Measurements from ENCODE around the gene TRAPPC3L. TPM values are rescaled to one million over a fixed set of nuclear protein-coding genes. Genes with fewer than 3 reads are reported as not detected.
A peak's percentile ranks its signal among the peaks of the same experiment; 100 is the strongest.

The TRAPPC3L gene
- polyA plus RNA-seq, 2 of the 4 experiments (the other 2 are of a cell fraction), result not detected

- POLR2A ChIA-PET, result no interaction called here
- Histone ChIP-seq H3K4me2 (no peak overlapping the region), H3K4me1 (no peaks in the 10 kb centered on the region), H3K27ac (no peak overlapping the region), H3K4me3 (no peak overlapping the region), H3K9me3 (no peaks in the 10 kb centered on the region)
- CTCF ChIA-PET, result interaction anchor here (0.6 kb wide), 1 partner anchor 709 kb away, joined by 3 read pairs; no protein-coding TSS in a partner anchor
- ATAC-seq (no peak), DNase-seq (ENCODE audit: low read depth in 1 of 2, low spot score in 1 of 2) (no peak), FAIRE-seq (no peak)
- TF ChIP-seq MAFK (IDR thresholded peaks at IDR 0.05; ENCODE audit: partially characterized antibody) (peak; percentile 10), USF2 (IDR thresholded peaks at IDR 0.05) (no peak)
- 75% methylated on average over 5 of the region's 5 CpGs for WGBS (ENCODE audit: missing lambda C conversion rate)
Observed at GRCh38 chr6:116465246-116465645, 80.2 kb downstream of the TRAPPC3L start.

- no peak for ATAC-seq
- ChIA-PET CTCF (no interaction called here), POLR2A (no interaction called here)
- H3K4me3 ChIP-seq, result no peak overlapping the region
- no peak overlapping the region for H3K27ac ChIP-seq
- H3K4me1 ChIP-seq, result no peaks in the 10 kb centered on the region
- no peak for DNase-seq (ENCODE audit: low read depth in 1 of 2, low spot score in 1 of 2)
- 63% methylated on average over 4 of the region's 4 CpGs for WGBS (ENCODE audit: missing lambda C conversion rate)
- H3K4me2 ChIP-seq, result no peak overlapping the region
- TF ChIP-seq RAD21 (conservative IDR thresholded peaks at IDR 0.05 in 1 of 2, IDR thresholded peaks at IDR 0.05 in 1 of 2), result no peak
- no peak for TF ChIP-seq HDAC2 (IDR thresholded peaks at IDR 0.05)
- no peak for TF ChIP-seq REST (IDR thresholded peaks at IDR 0.05)
- no peak for TF ChIP-seq HOXB5 (CRISPR knock-in tag; IDR thresholded peaks at IDR 0.05)
- no peak for TF ChIP-seq EHF (CRISPR knock-in tag; IDR thresholded peaks at IDR 0.05)
- TF ChIP-seq CTCF (IDR thresholded peaks at IDR 0.05), result no peak
- TF ChIP-seq MYC (IDR thresholded peaks at IDR 0.05; ENCODE audit: borderline replicate concordance, low read length), result no peak
- no peak for TF ChIP-seq CEBPB (IDR thresholded peaks at IDR 0.05)
- TF ChIP-seq ATOH8 (CRISPR knock-in tag; IDR thresholded peaks at IDR 0.05; ENCODE audit: low read depth), result no peak
- no peak for TF ChIP-seq HES2 (IDR thresholded peaks at IDR 0.05)
- TF ChIP-seq KDM1A (IDR thresholded peaks at IDR 0.05; ENCODE audit: low read depth), result no peak
- no peak for TF ChIP-seq RNF2 (IDR thresholded peaks at IDR 0.05; ENCODE audit: borderline replicate concordance, low read depth)
- no peak for TF ChIP-seq ZFP36 (IDR thresholded peaks at IDR 0.05; ENCODE audit: borderline replicate concordance, partially characterized antibody)
- no peak for TF ChIP-seq CHD2 (IDR thresholded peaks at IDR 0.05; ENCODE audit: low read length, partially characterized antibody)
- no peak for TF ChIP-seq E2F6 (IDR thresholded peaks at IDR 0.05; ENCODE audit: borderline replicate concordance, low read depth)
- TF ChIP-seq PHF8 (IDR thresholded peaks at IDR 0.05; ENCODE audit: borderline replicate concordance, low read depth), result no peak
- H3K9me3 ChIP-seq, result no peaks in the 10 kb centered on the region
- FAIRE-seq, result no peak
Observed at GRCh38 chr6:116463301-116463700, 82.2 kb downstream of the TRAPPC3L start.

All from A549 (cell line).